ENCODE results near the gene HECW1. TPM values are rescaled to one million over a fixed set of nuclear protein-coding genes. Genes with fewer than 3 reads are reported as not detected.

Gene HECW1
- total and polyA plus RNA-seq, 10 of the 15 experiments (the other 5 are each of a cell fraction or from before 2014, with no cell fraction given): under 0.01 to 0.31 (median 0.04) TPM; not detected in 3

- H3K27ac ChIP-seq (ENCODE audit: control insufficient read depth, insufficient read depth): no peak overlapping the region
- in situ Hi-C loops (cut with MboI) (no loop called here), intact Hi-C loops (cut with micrococcal nuclease; ENCODE audit: unreplicated experiment) (loop anchor here (1.0 kb wide), 1 partner anchor 167 kb away; no protein-coding TSS in a partner anchor)
- H3K4me3 ChIP-seq: no peak overlapping the region
- ATAC-seq: peak; percentile 88
- TF ChIP-seq SMARCA5 (IDR thresholded peaks at IDR 0.05) (peak; percentile 70; the same call in 1 of the 2 replicates), HCFC1 (IDR thresholded peaks at IDR 0.05; ENCODE audit: low read length) (no peak), TBL1XR1 (IDR thresholded peaks at IDR 0.05; ENCODE audit: low read depth, low read length) (no peak), SMC3 (IDR thresholded peaks at IDR 0.05; ENCODE audit: borderline replicate concordance, low read length) (peak; percentile 74; the same call in 1 of the 2 replicates), IRF4 (IDR thresholded peaks at IDR 0.05; ENCODE audit: low read depth, low read length) (no peak), YY1 (IDR thresholded peaks at IDR 0.05; ENCODE audit: low read depth, low read length) (peak; percentile 56; the same call in 1 of the 2 replicates), RAD21 (IDR thresholded peaks at IDR 0.05; ENCODE audit: insufficient read depth, low read depth, low read length) (peak; percentile 86), IKZF1 (conservative IDR thresholded peaks at IDR 0.05) (no peak)
- TF ChIP-seq, protein P1, sequence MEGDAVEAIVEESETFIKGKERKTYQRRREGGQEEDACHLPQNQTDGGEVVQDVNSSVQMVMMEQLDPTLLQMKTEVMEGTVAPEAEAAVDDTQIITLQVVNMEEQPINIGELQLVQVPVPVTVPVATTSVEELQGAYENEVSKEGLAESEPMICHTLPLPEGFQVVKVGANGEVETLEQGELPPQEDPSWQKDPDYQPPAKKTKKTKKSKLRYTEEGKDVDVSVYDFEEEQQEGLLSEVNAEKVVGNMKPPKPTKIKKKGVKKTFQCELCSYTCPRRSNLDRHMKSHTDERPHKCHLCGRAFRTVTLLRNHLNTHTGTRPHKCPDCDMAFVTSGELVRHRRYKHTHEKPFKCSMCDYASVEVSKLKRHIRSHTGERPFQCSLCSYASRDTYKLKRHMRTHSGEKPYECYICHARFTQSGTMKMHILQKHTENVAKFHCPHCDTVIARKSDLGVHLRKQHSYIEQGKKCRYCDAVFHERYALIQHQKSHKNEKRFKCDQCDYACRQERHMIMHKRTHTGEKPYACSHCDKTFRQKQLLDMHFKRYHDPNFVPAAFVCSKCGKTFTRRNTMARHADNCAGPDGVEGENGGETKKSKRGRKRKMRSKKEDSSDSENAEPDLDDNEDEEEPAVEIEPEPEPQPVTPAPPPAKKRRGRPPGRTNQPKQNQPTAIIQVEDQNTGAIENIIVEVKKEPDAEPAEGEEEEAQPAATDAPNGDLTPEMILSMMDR (IDR thresholded peaks at IDR 0.05 in 2 of 3, conservative IDR thresholded peaks at IDR 0.05 in 1 of 3; ENCODE audit: control insufficient read depth in 2 of 3, extremely low read depth in 1 of 3, insufficient read depth in 1 of 3, low read depth in 3 of 3, low read length in 3 of 3): peak; percentile 89 to 98 (median 95); a peak in 5 of 6 replicates
- POLR2A ChIA-PET: interaction anchor here (0.8 kb wide), 1 partner anchor 162 kb away, joined by 3 read pairs; no protein-coding TSS in a partner anchor
- SMC1A ChIA-PET (ENCODE audit: uncharacterized antibody, unreplicated experiment): interaction anchor here (0.6 to 2.5 kb wide), 17 partner anchors 13 to 232 kb away, joined by 3 to 21 read pairs (median 4); no protein-coding TSS in a partner anchor
- no peaks in the 10 kb centered on the region; the same call in 2 of the 3 replicates for H3K9me3 ChIP-seq (replicated peaks; ENCODE audit: control insufficient read depth, insufficient read depth, low read length)
- no peak overlapping the region for H3K9ac ChIP-seq (ENCODE audit: control insufficient read depth, insufficient read depth, low read length)
- no peaks in the 10 kb centered on the region for H4K20me1 ChIP-seq (ENCODE audit: control insufficient read depth, insufficient read depth)
- no peaks in the 10 kb centered on the region for H3K36me3 ChIP-seq (ENCODE audit: control insufficient read depth in 2 of 2, insufficient read depth in 2 of 2, low read length in 1 of 2)
- BruUV-seq (replicated peaks): no TSS peak
- peak overlapping the region; percentile 34 for H2AFZ ChIP-seq (ENCODE audit: control insufficient read depth, low read depth, low read length)
- WGBS (ENCODE audit: insufficient coverage, insufficient replicate concordance, low lambda C conversion rate, missing lambda C conversion rate): 0% methylated on average over 3 of the region's 3 CpGs
- no peak overlapping the region for H3K4me2 ChIP-seq (ENCODE audit: control insufficient read depth, insufficient read depth)
- peak; percentile 31 for DNase-seq (ENCODE audit: low read depth, low spot score)
- peak; percentile 85 for FAIRE-seq
- H3K27me3 ChIP-seq (replicated peaks in 1 of 2; ENCODE audit: control insufficient read depth in 2 of 2, insufficient read depth in 2 of 2, low read length in 1 of 2): no peaks in the 10 kb centered on the region
- RAD21 ChIA-PET (ENCODE audit: unreplicated experiment): interaction anchor here (0.8 to 3.0 kb wide), 11 partner anchors 30 to 592 kb away, joined by 3 to 17 read pairs (median 5); partner anchors contain the start of genes MRPL32 and PSMA2
- CTCF ChIA-PET: interaction anchor here (0.9 to 5.7 kb wide), 30 partner anchors 8 to 332 kb away, joined by 3 to 69 read pairs (median 4); no protein-coding TSS in a partner anchor
- H3K79me2 ChIP-seq (ENCODE audit: control insufficient read depth, insufficient read depth, low read length): no peaks in the 10 kb centered on the region
- H3K4me1 ChIP-seq (ENCODE audit: control insufficient read depth, insufficient read depth, low read length): no peaks in the 10 kb centered on the region
Measured at GRCh38 chr7:43108255-43109011, 4.0 kb upstream of the HECW1 start.

All from GM12878 (cell line).